C4-2B (cell line): ENCODE results near the gene MNT.

Experiments
- H3K27ac ChIP-seq: fragments of 450-650 bp; 2 replicates; pipeline ENCODE4 v1.5.1; 2017
- ZFX ChIP-seq: fragments of 450-650 bp; IDR thresholded peaks from 2 replicates; pipeline ENCODE4 v1.6.1; 2017
- TF ChIP-seq, protein P1 (sequence below): fragments of 450-650 bp; conservative IDR thresholded peaks from 2 replicates; pipeline ENCODE4 v1.5.1; 2017; ENCODE audit warnings: mild to moderate bottlenecking

MNT gene

DNA sequence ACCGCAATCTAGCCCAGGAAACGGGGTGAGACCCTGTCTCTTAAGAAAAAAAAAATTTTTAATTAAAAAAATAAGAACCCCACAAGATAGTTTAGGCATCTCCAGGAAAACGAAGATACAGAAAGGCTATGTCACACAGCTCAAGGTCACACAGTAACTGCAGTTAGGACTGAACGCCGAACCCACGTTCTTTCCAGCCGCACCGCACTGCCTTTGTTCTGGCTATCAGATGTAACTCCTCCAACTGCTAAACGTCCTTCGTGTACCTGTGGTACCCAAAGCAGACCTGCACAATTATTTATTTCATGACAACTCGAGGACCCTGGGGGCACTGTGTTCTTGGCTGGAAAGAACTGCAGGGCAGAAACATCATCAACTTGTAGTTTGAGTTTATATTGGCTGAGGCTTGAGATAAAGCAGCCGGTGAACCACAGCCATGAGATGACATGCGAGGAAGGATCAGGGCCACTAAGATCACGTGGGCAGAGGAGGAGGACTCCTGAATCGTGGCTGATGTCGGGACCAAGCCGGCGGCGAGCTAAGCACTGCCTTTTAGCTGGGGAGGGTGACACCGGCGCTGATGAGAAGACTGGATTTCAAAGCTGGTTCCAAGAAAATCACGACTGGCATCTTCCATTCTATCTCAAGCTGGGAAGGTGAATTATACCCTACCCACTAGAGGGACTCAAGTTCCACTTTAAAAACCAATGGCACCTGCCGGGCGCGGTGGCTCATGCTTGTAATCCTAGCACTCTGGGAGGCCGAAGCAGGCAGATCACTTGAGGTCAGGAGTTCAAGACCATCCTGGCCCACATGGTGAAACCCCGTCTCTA is 20.7 kb upstream of the MNT start:
- TF ChIP-seq, protein P1, sequence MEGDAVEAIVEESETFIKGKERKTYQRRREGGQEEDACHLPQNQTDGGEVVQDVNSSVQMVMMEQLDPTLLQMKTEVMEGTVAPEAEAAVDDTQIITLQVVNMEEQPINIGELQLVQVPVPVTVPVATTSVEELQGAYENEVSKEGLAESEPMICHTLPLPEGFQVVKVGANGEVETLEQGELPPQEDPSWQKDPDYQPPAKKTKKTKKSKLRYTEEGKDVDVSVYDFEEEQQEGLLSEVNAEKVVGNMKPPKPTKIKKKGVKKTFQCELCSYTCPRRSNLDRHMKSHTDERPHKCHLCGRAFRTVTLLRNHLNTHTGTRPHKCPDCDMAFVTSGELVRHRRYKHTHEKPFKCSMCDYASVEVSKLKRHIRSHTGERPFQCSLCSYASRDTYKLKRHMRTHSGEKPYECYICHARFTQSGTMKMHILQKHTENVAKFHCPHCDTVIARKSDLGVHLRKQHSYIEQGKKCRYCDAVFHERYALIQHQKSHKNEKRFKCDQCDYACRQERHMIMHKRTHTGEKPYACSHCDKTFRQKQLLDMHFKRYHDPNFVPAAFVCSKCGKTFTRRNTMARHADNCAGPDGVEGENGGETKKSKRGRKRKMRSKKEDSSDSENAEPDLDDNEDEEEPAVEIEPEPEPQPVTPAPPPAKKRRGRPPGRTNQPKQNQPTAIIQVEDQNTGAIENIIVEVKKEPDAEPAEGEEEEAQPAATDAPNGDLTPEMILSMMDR: no peak
- TF ChIP-seq ZFX: no peak
- H3K27ac ChIP-seq: no peak overlapping the region

DNA sequence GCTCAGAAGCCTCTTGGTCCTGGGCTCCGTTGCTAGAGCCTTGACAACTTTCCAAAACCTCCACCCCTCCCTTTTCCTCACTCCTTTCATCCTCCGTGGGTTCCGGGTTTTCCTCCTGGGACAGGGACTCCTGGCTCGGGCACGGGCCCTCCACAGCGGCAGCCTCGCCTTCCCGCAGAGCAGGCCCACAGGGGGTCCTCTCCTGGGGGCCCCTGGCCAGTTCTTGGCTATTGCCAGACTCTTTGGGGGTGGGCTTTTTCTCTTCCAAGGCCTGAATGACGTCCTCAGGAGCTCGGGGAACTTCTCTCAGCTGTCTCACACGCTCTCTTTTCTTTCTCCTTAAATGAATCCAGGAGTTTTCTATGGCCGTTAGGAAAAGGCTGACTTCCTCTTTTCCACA is 19.3 kb upstream of the MNT start:
- TF ChIP-seq ZFX: no peak
- TF ChIP-seq, protein P1: no peak
- H3K27ac ChIP-seq: no peak overlapping the region

DNA sequence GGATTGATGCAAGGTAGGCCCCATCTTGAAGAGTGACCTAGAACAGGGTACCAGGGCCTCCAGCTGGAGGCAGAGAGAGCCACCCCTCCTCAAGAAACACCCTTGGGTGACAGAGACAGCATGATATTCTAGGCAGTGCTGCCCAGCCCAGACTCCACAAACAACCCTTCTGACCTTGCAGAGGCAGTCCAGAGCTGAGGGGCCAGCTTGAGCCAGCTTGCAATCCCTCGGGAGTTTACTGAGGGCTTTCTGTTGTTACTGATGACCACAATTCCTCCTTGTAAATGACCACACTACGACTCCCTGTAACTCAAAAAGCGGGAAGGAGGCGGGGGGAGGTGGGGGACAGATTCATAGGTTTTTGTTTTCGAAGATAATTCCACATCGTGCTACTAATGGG is 18.6 kb upstream of the MNT start:
- TF ChIP-seq, protein P1: no peak
- TF ChIP-seq ZFX: no peak
- no peak overlapping the region for H3K27ac ChIP-seq

DNA sequence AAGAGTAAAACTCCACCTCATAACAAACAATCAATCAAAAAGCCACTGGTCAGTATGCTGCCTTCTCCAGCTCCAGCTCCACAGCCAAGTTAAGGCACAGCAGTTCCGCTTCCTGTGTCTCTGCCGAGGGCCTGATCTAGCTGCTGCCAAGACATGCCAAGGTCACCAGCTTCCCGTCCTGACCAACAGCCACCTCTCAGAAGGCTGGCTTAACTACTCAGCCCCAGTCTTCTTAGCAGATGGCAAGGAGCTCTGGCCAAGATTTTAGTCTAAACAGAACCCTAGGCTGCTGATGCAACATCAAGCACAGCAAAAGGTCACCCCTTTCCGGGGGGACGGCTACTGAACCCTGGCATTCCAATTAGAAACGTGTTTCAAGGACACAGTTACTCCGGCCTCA is 17.7 kb upstream of the MNT start:
- no peak overlapping the region for H3K27ac ChIP-seq
- no peak for TF ChIP-seq ZFX
- TF ChIP-seq, protein P1: no peak

DNA sequence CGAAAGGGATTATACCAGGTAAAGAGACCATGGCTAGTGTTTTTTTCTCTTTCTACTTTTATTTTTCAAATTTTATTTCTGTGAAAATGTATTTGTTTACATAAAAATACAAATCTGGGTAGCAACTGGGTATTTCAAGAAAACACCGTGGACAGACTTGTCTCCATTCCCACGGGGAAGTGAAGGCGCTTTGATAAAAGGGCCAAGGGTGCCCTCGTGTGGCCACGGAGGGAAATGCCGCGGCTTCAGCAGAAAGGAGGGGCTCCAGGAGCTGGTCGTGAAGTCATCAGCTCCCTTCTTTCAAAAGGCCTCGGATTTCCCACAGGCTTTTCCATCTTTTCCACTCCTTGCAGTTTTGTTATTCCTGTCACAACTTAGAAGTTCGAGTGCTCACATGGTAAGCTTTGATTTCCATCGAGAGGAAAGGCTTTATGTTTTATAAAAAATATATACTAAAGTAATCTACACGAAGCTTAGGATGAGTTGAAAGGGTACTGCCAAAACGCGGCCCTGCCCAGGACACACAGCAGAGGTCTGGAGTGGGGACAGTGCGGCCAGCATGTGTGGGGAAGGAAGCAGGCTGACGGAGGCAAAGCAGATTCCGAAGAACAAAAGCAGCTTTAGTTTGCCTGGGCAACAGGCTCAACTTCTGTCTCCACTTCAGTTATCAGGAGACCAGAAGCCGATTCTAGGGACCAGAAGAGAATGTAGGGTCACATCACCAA is 15.3 kb upstream of the MNT start:
- H3K27ac ChIP-seq: no peak overlapping the region
- no peak for TF ChIP-seq ZFX
- TF ChIP-seq, protein P1: peak; percentile 99

DNA sequence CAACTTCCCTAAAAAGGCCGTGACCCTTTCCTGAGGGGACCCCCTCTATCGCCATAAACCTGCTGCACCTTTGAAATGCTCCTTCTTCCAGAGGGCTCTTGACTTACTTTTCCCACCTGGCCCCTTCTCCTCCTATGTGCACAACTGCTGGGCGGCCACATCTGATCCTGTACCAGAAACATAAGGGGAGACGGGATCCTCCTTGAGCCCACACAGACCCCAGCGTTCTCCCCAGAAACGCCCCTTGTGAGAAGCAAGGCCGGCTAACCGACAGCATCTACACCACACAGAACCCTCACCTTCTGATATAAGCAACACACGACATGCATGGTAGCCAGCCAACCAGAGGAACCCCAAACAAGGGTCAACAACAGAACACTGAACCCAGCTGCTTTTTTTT is 14.2 kb upstream of the MNT start:
- TF ChIP-seq ZFX: no peak
- TF ChIP-seq, protein P1: no peak
- no peak overlapping the region for H3K27ac ChIP-seq

DNA sequence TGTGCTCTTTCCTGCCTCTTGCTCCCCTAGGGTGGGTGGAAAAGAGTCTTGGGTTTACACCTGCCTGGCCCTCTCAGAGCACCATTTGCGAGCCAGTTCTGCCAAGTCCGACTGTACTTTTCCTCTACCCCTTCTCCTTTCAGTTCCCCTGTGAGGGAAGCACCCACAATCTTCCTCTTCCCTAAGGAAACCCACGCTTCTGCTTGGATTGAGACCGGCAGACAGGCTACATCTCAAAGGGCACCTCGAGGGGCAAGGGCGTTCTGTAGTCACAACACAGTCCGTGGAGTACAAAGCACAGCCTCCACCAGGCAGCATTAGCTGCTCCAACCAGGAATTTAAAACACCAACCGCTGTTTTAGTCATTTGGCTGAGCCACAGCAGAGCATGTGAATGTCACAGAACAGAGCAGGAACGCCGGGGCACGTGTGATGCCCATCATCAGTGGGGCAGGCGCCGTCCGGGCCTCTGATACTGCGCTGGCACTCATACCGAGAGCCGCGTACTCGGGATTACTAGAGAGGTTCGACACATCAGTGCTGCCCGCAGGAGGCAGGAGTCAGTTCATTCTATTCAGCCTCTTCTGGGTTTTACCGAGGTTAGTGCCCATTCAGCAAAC is 13.7 kb upstream of the MNT start:
- TF ChIP-seq, protein P1: no peak
- TF ChIP-seq ZFX: no peak
- no peak overlapping the region for H3K27ac ChIP-seq
